ENCODE results near the gene PCSK6.
A peak's percentile ranks its signal among the peaks of the same experiment; 100 is the strongest.

PCSK6 gene

DNA sequence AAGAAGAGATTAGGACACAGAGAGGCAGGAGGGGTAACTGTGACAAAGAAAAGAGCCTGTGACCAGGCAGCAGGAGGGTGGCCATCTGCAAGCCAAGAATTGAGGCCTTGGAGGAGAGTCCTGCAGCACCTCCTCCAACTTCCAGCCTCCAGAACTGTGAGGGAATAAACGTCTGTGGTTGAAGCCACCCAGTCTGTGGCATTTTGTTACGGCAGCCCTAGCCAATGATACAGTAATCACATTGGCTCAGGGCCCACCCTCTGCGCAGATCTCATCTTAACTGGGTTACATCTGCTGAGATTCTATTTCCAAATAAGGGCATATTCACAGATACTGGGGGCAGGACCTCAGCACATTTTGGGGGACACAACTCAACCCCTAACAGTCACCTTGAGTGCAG is 223.5 kb downstream of the PCSK6 start:
- DNase-seq (ENCODE audit: low read depth): no peak
- H3K4me3 ChIP-seq (replicated peaks; ENCODE audit: low read depth, low read length): no peak overlapping the region
- TF ChIP-seq, protein P1, sequence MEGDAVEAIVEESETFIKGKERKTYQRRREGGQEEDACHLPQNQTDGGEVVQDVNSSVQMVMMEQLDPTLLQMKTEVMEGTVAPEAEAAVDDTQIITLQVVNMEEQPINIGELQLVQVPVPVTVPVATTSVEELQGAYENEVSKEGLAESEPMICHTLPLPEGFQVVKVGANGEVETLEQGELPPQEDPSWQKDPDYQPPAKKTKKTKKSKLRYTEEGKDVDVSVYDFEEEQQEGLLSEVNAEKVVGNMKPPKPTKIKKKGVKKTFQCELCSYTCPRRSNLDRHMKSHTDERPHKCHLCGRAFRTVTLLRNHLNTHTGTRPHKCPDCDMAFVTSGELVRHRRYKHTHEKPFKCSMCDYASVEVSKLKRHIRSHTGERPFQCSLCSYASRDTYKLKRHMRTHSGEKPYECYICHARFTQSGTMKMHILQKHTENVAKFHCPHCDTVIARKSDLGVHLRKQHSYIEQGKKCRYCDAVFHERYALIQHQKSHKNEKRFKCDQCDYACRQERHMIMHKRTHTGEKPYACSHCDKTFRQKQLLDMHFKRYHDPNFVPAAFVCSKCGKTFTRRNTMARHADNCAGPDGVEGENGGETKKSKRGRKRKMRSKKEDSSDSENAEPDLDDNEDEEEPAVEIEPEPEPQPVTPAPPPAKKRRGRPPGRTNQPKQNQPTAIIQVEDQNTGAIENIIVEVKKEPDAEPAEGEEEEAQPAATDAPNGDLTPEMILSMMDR (IDR thresholded peaks at IDR 0.05; ENCODE audit: low read length, missing control alignments): no peak

DNA sequence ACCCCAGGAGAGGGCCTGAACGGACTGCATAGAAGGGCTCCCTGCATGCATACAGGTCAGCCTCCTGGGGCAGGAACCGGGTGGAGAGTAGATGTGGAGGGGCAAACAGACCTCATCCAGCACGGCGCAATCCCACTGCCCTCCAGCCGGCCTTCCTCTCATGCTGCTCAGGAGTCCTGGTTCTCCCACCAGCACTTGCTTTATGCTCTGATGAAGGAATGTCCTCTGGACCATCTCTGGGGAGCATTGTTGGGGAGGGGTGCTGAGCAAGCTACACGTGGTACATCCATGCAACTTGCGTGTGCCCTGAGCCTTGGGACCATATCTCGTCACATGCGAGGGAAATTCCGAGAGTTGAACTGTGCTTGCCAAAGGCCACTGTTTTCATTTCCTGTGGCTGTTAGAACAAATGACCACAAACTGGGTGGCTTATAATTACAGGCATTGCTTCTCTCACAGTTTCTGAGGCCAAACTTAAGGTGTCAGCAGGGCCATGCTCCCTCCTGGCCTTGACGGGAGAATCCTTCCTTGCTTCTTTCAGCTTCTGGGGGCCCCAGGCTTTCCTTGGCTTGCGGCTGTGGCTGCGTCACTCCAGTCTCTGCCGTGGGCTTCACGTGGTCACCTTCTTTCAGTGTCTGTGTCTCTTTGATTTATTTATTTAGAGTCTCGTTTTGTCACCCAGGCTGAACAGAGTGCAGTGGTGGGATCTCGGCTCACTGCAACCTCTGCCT is 224.4 kb downstream of the PCSK6 start:
- H3K4me3 ChIP-seq (replicated peaks; ENCODE audit: low read depth, low read length): no peak overlapping the region
- no peak for DNase-seq (ENCODE audit: low read depth)
- TF ChIP-seq, protein P1 (IDR thresholded peaks at IDR 0.05; ENCODE audit: low read length, missing control alignments): no peak

DNA sequence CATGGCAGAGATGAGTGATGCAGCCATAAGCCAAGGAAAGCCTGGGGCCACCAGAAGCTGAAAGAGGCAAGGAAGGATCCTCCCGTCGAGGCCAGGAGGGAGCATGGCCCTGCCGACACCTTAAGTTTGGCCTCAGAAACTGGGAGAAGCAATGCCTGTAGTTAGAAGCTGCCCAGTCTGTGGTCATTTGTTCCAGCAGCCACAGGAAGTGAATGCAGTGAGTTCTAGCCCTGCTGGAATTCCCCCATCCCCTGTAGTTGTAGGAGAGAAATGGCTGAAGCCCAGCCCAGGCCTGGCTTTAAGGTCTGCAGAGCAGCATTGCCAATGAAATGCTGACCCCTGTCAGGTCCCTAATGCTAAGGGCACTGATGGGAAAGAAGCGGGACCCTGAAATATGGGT is 225.5 kb downstream of the PCSK6 start:
- TF ChIP-seq, protein P1 (IDR thresholded peaks at IDR 0.05; ENCODE audit: low read length, missing control alignments): no peak
- DNase-seq (ENCODE audit: low read depth): peak; percentile 49
- no peak overlapping the region for H3K4me3 ChIP-seq (replicated peaks; ENCODE audit: low read depth, low read length)

DNA sequence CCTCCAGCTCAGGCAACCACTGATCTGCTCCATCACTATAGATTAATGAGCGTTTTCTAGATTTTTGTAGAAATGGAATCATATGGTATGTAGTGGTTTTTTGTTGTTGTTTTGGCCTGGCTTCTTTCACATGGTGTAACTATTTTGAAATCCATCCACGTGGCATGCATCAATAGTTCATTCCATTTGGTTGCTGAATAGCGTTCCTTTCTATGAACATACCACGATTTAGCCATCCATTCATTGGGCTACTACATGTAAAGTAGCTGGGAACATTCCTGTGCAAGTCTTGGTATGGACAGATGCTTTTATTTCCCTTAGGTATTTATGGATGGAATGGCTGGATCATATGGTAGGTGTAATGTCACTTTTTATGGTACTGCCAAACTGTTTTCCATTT is 227.0 kb downstream of the PCSK6 start:
- TF ChIP-seq, protein P1 (IDR thresholded peaks at IDR 0.05; ENCODE audit: low read length, missing control alignments): no peak
- no peak for DNase-seq (ENCODE audit: low read depth)
- no peak overlapping the region for H3K4me3 ChIP-seq (replicated peaks; ENCODE audit: low read depth, low read length)

DNA sequence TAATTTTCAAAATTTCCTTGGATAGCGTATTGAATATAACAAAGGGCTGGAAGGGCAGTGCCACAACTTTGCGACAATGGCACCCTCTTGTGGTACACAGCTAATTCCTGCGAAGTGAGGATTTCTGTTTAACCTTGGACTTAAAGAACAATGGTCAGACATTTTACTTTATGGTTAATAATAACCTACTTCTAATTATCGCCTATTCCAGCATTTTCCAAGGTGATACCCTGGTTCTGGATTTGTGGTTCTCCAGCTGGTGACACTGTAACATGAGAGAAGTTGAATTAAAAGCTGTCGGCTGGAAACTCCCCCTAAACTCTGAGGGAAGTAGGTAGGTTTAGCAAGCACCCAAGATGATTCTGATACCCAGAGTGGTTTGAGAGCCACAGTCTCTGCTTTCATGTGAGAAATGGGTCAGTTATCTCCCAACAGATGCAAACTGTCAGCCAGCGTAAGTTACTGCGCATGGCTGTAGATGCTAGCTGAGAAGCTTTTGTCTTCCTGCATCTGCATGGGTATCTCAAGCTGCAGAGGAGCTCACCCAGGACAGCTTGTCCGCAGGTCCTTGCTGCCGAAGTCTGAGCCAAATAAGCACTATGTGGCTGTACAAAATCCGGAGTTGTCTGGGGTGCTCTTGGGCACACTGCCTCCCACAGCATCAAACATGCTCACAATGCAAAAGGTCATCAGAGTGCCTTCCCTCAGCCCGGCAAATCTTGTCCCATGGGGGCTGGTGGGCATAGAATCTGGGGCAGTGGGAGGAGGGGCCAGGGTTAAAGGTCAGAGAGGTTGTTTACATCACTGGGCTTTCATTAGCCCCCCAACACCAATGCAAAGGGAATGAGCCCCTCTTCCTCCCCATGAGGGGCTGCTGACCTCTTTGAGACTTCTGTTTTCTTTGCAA is 231.0 kb downstream of the PCSK6 start:
- no peak overlapping the region for H3K4me3 ChIP-seq (replicated peaks; ENCODE audit: low read depth, low read length)
- peak; percentile 91 for DNase-seq (ENCODE audit: low read depth)
- TF ChIP-seq, protein P1 (IDR thresholded peaks at IDR 0.05; ENCODE audit: low read length, missing control alignments): peak; percentile 89

DNA sequence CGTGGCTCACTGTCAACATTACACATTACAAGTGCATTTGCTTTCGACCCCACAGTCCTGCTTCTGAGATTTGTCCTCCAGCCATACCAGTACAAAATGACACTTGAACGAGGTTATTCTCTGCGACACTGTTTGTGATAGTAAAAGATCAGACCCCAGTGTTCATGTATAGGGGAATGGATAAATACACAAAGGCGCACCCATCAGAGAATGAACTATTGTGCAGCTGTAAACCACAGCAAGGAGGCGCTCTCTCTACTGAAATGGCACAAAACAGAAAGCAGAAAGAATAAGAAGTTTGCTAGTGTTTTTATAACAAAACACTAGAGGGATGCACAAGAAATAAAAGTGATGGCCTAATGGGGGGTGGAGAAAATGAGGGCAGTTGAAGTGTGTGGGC is 232.8 kb downstream of the PCSK6 start:
- H3K4me3 ChIP-seq (replicated peaks; ENCODE audit: low read depth, low read length): no peak overlapping the region
- DNase-seq (ENCODE audit: low read depth): no peak
- TF ChIP-seq, protein P1 (IDR thresholded peaks at IDR 0.05; ENCODE audit: low read length, missing control alignments): peak; percentile 28

All from fibroblast of pulmonary artery (primary cell).